MM.1S (cell line): ENCODE measurements around the gene LZIC.

ENCODE experiments used
- CTCF ChIP-seq: fragments of 300-600 bp; sonication (generic); IDR thresholded peaks from 2 replicates; pipeline ENCODE4 v1.5.1; 2016; ENCODE audit warnings: antibody characterized with exemption, low read length, mixed read lengths
- EZH2 ChIP-seq: fragments of 300-600 bp; sonication (generic); optimal IDR thresholded peaks from 2 replicates; pipeline ENCODE3; 2017; ENCODE audit warnings: low read depth, mild to moderate bottlenecking, antibody characterized with exemption, low read length, mixed read lengths

- no peak for TF ChIP-seq CTCF
- TF ChIP-seq EZH2: no peak
These were observed 22.6 kb downstream of the LZIC start for GRCh38 chr1:9920606-9921005.
